Choroid plexus epithelial cell (primary cell): Measurements from ENCODE around the gene MTRR.

Source experiments
- DNase-seq: peaks from one replicate; pipeline ENCODE4 v3.0.0-alpha.2; 2010; ENCODE audit warnings: low read depth
- H3K4me3 ChIP-seq: 2 replicates; pipeline ENCODE4 v1.5.1; 2011; ENCODE audit warnings: low read depth, mild to moderate bottlenecking, control low read depth, low read length, moderate library complexity
- CTCF ChIP-seq: conservative IDR thresholded peaks from 2 replicates; pipeline ENCODE4 v1.5.1; 2011; ENCODE audit warnings: low read depth, mild to moderate bottlenecking, control low read depth, inconsistent platforms, low read length, moderate library complexity

MTRR gene

GRCh38 chr5:7947301-7947700 lies 78.4 kb downstream of the MTRR start:
- H3K4me3 ChIP-seq = no peak overlapping the region
- no peak for DNase-seq
- TF ChIP-seq CTCF = no peak
